ENCODE data around the gene SPAG16. TPM values are rescaled to one million over a fixed set of nuclear protein-coding genes. Genes with fewer than 3 reads are reported as not detected.

The SPAG16 gene
- total RNA-seq, 4 donors from 2014 or later: 5.0 to 73.8 (median 21.6) TPM

GRCh38 chr2:214410918-214411554, 1126.8 kb downstream of the SPAG16 start, which contains the start of gene VWC2L:
Gene VWC2L, plus strand, starts transcription at chr2:214411054. Its CDS starts 3,140 bp downstream, at chr2:214414194.
- no peak within 1 kb of the TSS for H3K4me3 ChIP-seq
- no peaks in the 10 kb centered on the region for H3K36me3 ChIP-seq
- intact Hi-C loops (cut with DNase I; ENCODE audit: low total_unique reads): no loop called here
- no peaks in the 10 kb centered on the region for H3K4me1 ChIP-seq
- peak; percentile 10 to 24 for DNase-seq
- H3K9me3 ChIP-seq: no peaks in the 10 kb centered on the region
- TF ChIP-seq POLR2A (IDR thresholded peaks at IDR 0.05): no peak
- no peaks in the 10 kb centered on the region for H3K27me3 ChIP-seq
- H3K27ac ChIP-seq: no peak within 1 kb of the TSS

- no peak overlapping the region for H3K27ac ChIP-seq
- no peaks in the 10 kb centered on the region for H3K27me3 ChIP-seq
- H3K9me3 ChIP-seq: no peaks in the 10 kb centered on the region
- intact Hi-C loops (cut with DNase I; ENCODE audit: low total_unique reads): no loop called here
- TF ChIP-seq CTCF (IDR thresholded peaks at IDR 0.05) (no peak), POLR2A (IDR thresholded peaks at IDR 0.05) (no peak)
- DNase-seq: no peak
- no peak overlapping the region for H3K4me3 ChIP-seq
- H3K36me3 ChIP-seq: no peaks in the 10 kb centered on the region
- H3K4me1 ChIP-seq: no peaks in the 10 kb centered on the region
Observed at GRCh38 chr2:214412679-214413078, 1128.4 kb downstream of the SPAG16 start.

GRCh38 chr2:214436470-214436869, 1152.2 kb downstream of the SPAG16 start:
- Histone ChIP-seq H3K4me1 (no peaks in the 10 kb centered on the region), H3K9me3 (no peaks in the 10 kb centered on the region), H3K27ac (no peak overlapping the region), H3K4me3 (no peak overlapping the region), H3K27me3 (no peaks in the 10 kb centered on the region), H3K36me3 (no peaks in the 10 kb centered on the region)
- DNase-seq: no peak
- TF ChIP-seq POLR2A (IDR thresholded peaks at IDR 0.05) (no peak), CTCF (IDR thresholded peaks at IDR 0.05) (no peak)
- intact Hi-C loops (cut with DNase I; ENCODE audit: low total_unique reads): no loop called here

- Histone ChIP-seq H3K9me3 (no peaks in the 10 kb centered on the region), H3K27me3 (no peaks in the 10 kb centered on the region), H3K36me3 (no peaks in the 10 kb centered on the region), H3K4me1 (no peaks in the 10 kb centered on the region), H3K27ac (no peak overlapping the region), H3K4me3 (no peak overlapping the region)
- intact Hi-C loops (cut with DNase I; ENCODE audit: low total_unique reads): no loop called here
- TF ChIP-seq CTCF (IDR thresholded peaks at IDR 0.05) (no peak), POLR2A (IDR thresholded peaks at IDR 0.05) (no peak)
- DNase-seq: no peak
Observed at GRCh38 chr2:214450118-214450894, 1166.0 kb downstream of the SPAG16 start.

- Histone ChIP-seq H3K36me3 (no peaks in the 10 kb centered on the region), H3K4me3 (no peak overlapping the region), H3K27me3 (no peaks in the 10 kb centered on the region), H3K9me3 (no peaks in the 10 kb centered on the region), H3K27ac (no peak overlapping the region), H3K4me1 (no peaks in the 10 kb centered on the region)
- no peak for DNase-seq
- TF ChIP-seq POLR2A (IDR thresholded peaks at IDR 0.05) (no peak), CTCF (IDR thresholded peaks at IDR 0.05) (no peak)
- intact Hi-C loops (cut with DNase I; ENCODE audit: low total_unique reads): no loop called here
Observed at GRCh38 chr2:214451516-214452275, 1167.4 kb downstream of the SPAG16 start.

Small RNA genes within 50 kb of the gene (microRNA-seq; reads per million reads assigned to microRNA genes)
- not detected for gene MIR4438 (ENCODE audit: borderline microRNAs expressed, borderline replicate concordance)

Small RNA genes within 50 kb of the gene (small RNA-seq; reads per million reads assigned to genes)
- not detected for gene MIR4438

Other genes starting within 250 kb of the SPAG16 start
- gene IKZF2, start 132.9 kb upstream of the SPAG16 start, total RNA-seq: 10 to 100 TPM in 1 of 4 donors, 1 to 10 TPM in 3; 2.6 to 14.5 (median 4.2) TPM